ENCODE measurements around the gene BACH2. TPM values are rescaled to one million over a fixed set of nuclear protein-coding genes. Genes with fewer than 3 reads are reported as not detected.

BACH2 gene
- total RNA-seq, 4 donors from 2014 or later: 4.2 to 9.8 (median 5.8) TPM

DNA sequence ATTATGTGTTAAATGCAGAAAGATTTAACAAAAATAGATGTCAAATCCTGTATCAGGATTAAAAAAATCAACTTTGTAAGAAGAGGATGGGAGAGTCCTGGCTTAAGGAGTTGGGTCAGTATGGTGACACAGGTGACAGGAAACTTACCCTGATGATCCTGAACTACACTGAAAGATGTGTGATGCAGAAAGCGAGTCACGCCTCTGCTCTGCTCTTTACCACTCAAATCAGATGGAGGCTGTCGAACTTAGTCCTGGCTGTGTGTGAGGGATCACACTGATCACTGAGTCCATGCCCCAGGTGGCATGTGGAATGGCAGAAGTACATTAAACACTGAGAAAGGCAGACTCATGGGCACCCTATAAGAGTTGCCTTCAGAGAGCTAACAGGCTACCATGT is 309.5 kb downstream of the BACH2 start:
- Histone ChIP-seq H3K9me3 (no peaks in the 10 kb centered on the region), H3K4me1 (peaks cover 21 to 34% (median 31%) of the 10 kb centered on the region in 4 donors), H3K27ac (replicated peaks in 1 of 4) (no peak overlapping the region), H3K4me3 (no peak overlapping the region), H3K36me3 (no peaks in the 10 kb centered on the region), H3K27me3 (no peaks in the 10 kb centered on the region)
- TF ChIP-seq EP300 (IDR thresholded peaks at IDR 0.05): no peak
- TF ChIP-seq POLR2AphosphoS5 (IDR thresholded peaks at IDR 0.05): no peak
- TF ChIP-seq, protein P1, sequence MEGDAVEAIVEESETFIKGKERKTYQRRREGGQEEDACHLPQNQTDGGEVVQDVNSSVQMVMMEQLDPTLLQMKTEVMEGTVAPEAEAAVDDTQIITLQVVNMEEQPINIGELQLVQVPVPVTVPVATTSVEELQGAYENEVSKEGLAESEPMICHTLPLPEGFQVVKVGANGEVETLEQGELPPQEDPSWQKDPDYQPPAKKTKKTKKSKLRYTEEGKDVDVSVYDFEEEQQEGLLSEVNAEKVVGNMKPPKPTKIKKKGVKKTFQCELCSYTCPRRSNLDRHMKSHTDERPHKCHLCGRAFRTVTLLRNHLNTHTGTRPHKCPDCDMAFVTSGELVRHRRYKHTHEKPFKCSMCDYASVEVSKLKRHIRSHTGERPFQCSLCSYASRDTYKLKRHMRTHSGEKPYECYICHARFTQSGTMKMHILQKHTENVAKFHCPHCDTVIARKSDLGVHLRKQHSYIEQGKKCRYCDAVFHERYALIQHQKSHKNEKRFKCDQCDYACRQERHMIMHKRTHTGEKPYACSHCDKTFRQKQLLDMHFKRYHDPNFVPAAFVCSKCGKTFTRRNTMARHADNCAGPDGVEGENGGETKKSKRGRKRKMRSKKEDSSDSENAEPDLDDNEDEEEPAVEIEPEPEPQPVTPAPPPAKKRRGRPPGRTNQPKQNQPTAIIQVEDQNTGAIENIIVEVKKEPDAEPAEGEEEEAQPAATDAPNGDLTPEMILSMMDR (IDR thresholded peaks at IDR 0.05): no peak
- TF ChIP-seq POLR2A (IDR thresholded peaks at IDR 0.05; ENCODE audit: low read depth): no peak
- DNase-seq (ENCODE audit: extremely low spot score): no peak
- intact Hi-C loops (cut with DNase I): no loop called here
- 91% methylated on average over 3 of the region's 3 CpGs for WGBS

GRCh38 chr6:89986650-89987074 is 310.0 kb downstream of the BACH2 start:
- H3K27ac ChIP-seq (replicated peaks in 1 of 4): no peak overlapping the region
- WGBS: 75% methylated on average over 3 of the region's 3 CpGs
- TF ChIP-seq, protein P1 (IDR thresholded peaks at IDR 0.05): no peak
- no peaks in the 10 kb centered on the region for H3K9me3 ChIP-seq
- peaks cover 21 to 34% (median 31%) of the 10 kb centered on the region in 4 donors for H3K4me1 ChIP-seq
- no peaks in the 10 kb centered on the region for H3K36me3 ChIP-seq
- H3K27me3 ChIP-seq: no peaks in the 10 kb centered on the region
- intact Hi-C loops (cut with DNase I): no loop called here
- no peak for DNase-seq (ENCODE audit: extremely low spot score)
- no peak overlapping the region for H3K4me3 ChIP-seq

- no peak overlapping the region for H3K4me3 ChIP-seq
- no peaks in the 10 kb centered on the region for H3K27me3 ChIP-seq
- DNase-seq (ENCODE audit: extremely low spot score): no peak
- 82% methylated on average over 11 of the region's 11 CpGs for WGBS
- intact Hi-C loops (cut with DNase I): no loop called here
- H3K27ac ChIP-seq (replicated peaks in 1 of 4): peak overlapping the region in 2 of 4 donors; percentile 9 to 17
- TF ChIP-seq, protein P1 (IDR thresholded peaks at IDR 0.05): no peak
- no peak for TF ChIP-seq POLR2AphosphoS5 (IDR thresholded peaks at IDR 0.05)
- no peak for TF ChIP-seq POLR2A (IDR thresholded peaks at IDR 0.05; ENCODE audit: low read depth)
- no peak for TF ChIP-seq EP300 (IDR thresholded peaks at IDR 0.05)
- H3K9me3 ChIP-seq: no peaks in the 10 kb centered on the region
- peaks cover 21 to 34% (median 31%) of the 10 kb centered on the region in 4 donors for H3K4me1 ChIP-seq
- H3K36me3 ChIP-seq: no peaks in the 10 kb centered on the region
These were observed 310.7 kb downstream of the BACH2 start for GRCh38 chr6:89985751-89986493.

DNA sequence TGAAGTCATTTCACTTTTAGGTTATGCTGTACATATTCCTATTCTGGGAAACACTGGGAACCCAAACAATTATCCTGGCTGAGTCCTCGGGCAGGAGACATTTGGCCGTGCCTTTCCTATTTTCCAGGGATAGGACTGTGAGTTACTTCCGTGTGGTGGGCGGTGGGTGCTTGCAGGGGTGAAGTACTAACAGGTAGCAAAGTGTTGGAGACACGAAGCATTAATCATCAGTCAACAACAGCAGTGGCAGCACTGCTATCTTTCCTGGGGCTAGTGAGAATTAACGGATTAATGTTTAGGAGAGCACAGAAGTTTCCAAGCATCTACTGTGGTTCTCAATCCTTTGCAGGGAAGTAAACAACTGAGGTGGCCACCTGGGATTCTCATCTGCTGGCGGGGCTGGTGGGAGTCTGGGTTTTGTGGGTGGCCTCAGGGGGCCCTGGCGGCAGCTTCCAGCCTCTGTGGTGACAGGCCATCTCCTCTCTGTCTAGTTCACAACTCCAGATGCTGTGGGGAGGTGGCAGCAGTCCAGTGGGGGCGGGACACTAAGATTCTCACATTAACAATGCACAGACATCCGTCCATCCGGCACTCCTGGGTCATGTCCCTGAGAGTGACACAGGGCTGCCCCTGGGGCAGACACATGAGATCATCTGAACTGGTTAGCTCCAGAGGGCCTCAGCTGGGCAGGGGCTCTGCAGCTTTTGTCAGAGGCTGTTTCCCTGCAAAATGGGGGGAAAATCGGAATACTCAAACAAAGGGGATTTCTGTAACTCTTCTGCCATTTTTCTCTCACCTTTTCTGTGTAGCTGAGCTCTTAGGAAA is 311.5 kb downstream of the BACH2 start:
- H3K27ac ChIP-seq (replicated peaks in 1 of 4): peak overlapping the region in 2 of 4 donors; percentile 9 to 17
- intact Hi-C loops (cut with DNase I): no loop called here
- no peak overlapping the region for H3K4me3 ChIP-seq

More for the DNA sequence above, 311.5 kb downstream of the BACH2 start:
- H3K4me1 ChIP-seq: peaks cover 21 to 34% (median 30%) of the 10 kb centered on the region in 4 donors
- 67% methylated on average over 9 of the region's 12 CpGs for WGBS
- no peaks in the 10 kb centered on the region for H3K36me3 ChIP-seq
- no peaks in the 10 kb centered on the region for H3K9me3 ChIP-seq
- no peak for DNase-seq (ENCODE audit: extremely low spot score)
- TF ChIP-seq, protein P1 (IDR thresholded peaks at IDR 0.05): no peak
- TF ChIP-seq EP300 (IDR thresholded peaks at IDR 0.05): no peak
- TF ChIP-seq POLR2AphosphoS5 (IDR thresholded peaks at IDR 0.05): no peak
- TF ChIP-seq POLR2A (IDR thresholded peaks at IDR 0.05; ENCODE audit: low read depth): no peak
- H3K27me3 ChIP-seq: no peaks in the 10 kb centered on the region
